SK-N-SH treated with all-trans-retinoic acid at 6 μM for 48 hours (cell line): Measurements from ENCODE around the gene RBFOX2.

Experiments used
- OSR1 ChIP-seq: fragments of 250-450 bp; sonication (Bioruptor Pico); IDR thresholded peaks from 2 replicates; pipeline ENCODE4 v1.8.0; 2022; ENCODE audit warnings: moderate library complexity, mild to moderate bottlenecking, inconsistent platforms
- ZC3H10 ChIP-seq: fragments of 250-450 bp; sonication (Bioruptor Pico); IDR thresholded peaks from 2 replicates; pipeline ENCODE4 v1.5.1; 2021; ENCODE audit warnings: mild to moderate bottlenecking, moderate library complexity
- ZFP3 ChIP-seq: fragments of 250-450 bp; sonication (Bioruptor Pico); IDR thresholded peaks from 2 replicates; pipeline ENCODE4 v1.5.0; 2020; ENCODE audit warnings: mild to moderate bottlenecking, moderate library complexity
- TF ChIP-seq, protein P1 (sequence below): fragments of 250-450 bp; sonication (Bioruptor Pico); IDR thresholded peaks from 2 replicates; pipeline ENCODE4 v1.5.1; 2020; ENCODE audit warnings: low read depth, mild to moderate bottlenecking, moderate library complexity
- TF ChIP-seq, protein P2 (sequence below): fragments of 250-450 bp; sonication (Bioruptor Pico); IDR thresholded peaks from 2 replicates; pipeline ENCODE4 v1.5.1; 2021; ENCODE audit warnings: mild to moderate bottlenecking, moderate library complexity

DNA sequence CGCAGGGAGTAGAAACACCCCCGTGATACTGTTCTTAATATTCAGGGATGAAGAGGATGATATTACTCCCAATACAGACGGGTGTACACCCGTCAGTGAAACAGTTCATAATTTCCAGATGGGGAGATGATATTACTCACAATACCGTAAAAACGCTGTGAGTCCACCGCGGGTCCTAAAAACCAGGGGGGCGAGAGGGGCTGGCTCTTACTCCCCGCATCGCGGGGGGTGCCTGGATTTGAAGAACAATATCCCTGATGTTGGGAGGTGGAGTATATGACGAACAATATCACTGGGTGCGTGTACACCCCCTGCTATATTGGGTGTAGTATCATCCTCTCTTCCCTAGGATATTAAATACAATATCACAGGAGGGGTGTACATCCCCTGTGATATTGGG is 331.5 kb downstream of the RBFOX2 start:
- TF ChIP-seq OSR1 (CRISPR knock-in tag) (no peak), ZFP3 (no peak), ZC3H10 (CRISPR knock-in tag) (no peak)
- TF ChIP-seq, protein P1, sequence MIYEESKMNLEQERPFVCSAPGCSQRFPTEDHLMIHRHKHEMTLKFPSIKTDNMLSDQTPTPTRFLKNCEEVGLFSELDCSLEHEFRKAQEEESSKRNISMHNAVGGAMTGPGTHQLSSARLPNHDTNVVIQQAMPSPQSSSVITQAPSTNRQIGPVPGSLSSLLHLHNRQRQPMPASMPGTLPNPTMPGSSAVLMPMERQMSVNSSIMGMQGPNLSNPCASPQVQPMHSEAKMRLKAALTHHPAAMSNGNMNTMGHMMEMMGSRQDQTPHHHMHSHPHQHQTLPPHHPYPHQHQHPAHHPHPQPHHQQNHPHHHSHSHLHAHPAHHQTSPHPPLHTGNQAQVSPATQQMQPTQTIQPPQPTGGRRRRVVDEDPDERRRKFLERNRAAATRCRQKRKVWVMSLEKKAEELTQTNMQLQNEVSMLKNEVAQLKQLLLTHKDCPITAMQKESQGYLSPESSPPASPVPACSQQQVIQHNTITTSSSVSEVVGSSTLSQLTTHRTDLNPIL (CRISPR knock-in tag) = no peak
- TF ChIP-seq, protein P2, sequence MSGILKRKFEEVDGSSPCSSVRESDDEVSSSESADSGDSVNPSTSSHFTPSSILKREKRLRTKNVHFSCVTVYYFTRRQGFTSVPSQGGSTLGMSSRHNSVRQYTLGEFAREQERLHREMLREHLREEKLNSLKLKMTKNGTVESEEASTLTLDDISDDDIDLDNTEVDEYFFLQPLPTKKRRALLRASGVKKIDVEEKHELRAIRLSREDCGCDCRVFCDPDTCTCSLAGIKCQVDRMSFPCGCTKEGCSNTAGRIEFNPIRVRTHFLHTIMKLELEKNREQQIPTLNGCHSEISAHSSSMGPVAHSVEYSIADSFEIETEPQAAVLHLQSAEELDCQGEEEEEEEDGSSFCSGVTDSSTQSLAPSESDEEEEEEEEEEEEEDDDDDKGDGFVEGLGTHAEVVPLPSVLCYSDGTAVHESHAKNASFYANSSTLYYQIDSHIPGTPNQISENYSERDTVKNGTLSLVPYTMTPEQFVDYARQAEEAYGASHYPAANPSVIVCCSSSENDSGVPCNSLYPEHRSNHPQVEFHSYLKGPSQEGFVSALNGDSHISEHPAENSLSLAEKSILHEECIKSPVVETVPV = no peak
